T-helper 17 cell (primary cell): ENCODE results near the gene AGTPBP1. TPM values are rescaled to one million over a fixed set of nuclear protein-coding genes. Genes with fewer than 3 reads are reported as not detected.

Experiments used
- ATAC-seq: fragments of 150-1000 bp; cut with Tn5 transposase; 2 replicates; pipeline ENCODE4 v1.10.0; 2021; ENCODE audit warnings: mild to moderate bottlenecking, moderate library complexity
- DNase-seq, 3 donors: peaks; one replicate each; pipeline versions ENCODE4 v3.0.0 to v3.0.0-alpha.2; 2020 to 2021
- H3K9me3 ChIP-seq: one replicate; pipeline ENCODE4 v1.7.0; 2013; ENCODE audit warnings: low read length, mild to moderate bottlenecking; ENCODE audit not compliant: control insufficient read depth, poor library complexity, severe bottlenecking
- H3K27ac Mint-ChIP-seq: one replicate; pipeline ENCODE4 v1.8.0; 2022; ENCODE audit warnings: mild to moderate bottlenecking, moderate library complexity, mixed read lengths
- H3K27me3 Mint-ChIP-seq: one replicate; pipeline ENCODE4 v1.8.0; 2022; ENCODE audit warnings: mixed read lengths
- H3K36me3 Mint-ChIP-seq: one replicate; pipeline ENCODE4 v1.8.0; 2022; ENCODE audit warnings: low read depth, mixed read lengths
- H3K4me1 Mint-ChIP-seq: one replicate; pipeline ENCODE4 v1.8.0; 2022; ENCODE audit warnings: mild to moderate bottlenecking, mixed read lengths
- H3K4me3 Mint-ChIP-seq: one replicate; pipeline ENCODE4 v1.8.0; 2022; ENCODE audit warnings: mild to moderate bottlenecking, moderate library complexity, mixed read lengths
- total RNA-seq, 4 donors: library from RNA in 2 of 4; stranded (reverse) in 2 of 4; gene quantifications; one replicate each; pipeline ENCODE4 v1.2.3 and lab custom pipeline; 2022 to 2026

The AGTPBP1 gene
- total RNA-seq, 2 donors from 2014 or later = 51.8 to 62.4 TPM

DNA sequence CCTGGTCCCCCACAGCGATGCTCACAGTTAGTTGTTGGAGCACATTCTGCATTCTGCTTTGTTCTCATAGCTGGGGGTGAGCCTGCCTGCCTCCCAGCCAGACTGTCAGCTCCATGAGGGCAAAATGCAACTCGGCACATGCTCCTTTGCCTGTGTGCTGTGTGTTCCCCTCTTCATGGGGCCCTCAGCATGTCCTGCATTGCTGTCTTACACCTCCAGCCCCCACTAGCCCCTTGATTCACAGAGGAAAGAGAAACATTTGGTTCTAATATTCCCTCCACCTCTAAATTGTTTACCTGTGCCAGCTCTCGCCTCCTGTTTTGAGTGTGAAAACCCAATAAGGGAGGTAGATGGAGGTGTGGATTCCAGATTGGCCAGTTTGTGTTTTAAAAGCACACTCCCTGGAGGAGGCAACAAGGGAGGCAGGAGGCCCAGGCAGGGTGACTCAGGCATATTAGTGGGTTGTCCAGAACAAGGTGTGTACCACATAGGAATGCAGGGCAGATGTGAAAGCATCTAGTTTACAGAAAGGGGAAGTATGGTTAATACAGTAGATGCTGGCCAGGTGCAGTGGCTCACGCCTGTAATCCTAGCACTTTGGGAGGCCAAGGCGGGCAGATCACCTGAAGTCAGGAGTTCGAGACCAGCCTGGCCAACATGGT is 224.6 kb downstream of the AGTPBP1 start:
- H3K4me1 Mint-ChIP-seq = peaks cover under 1% of the 10 kb centered on the region
- DNase-seq (no peak), ATAC-seq (no peak)
- H3K27ac Mint-ChIP-seq = no peak overlapping the region
- no peaks in the 10 kb centered on the region for H3K9me3 ChIP-seq
- H3K36me3 Mint-ChIP-seq = peaks cover 2% of the 10 kb centered on the region
- H3K27me3 Mint-ChIP-seq = peaks cover 31% of the 10 kb centered on the region
- no peak overlapping the region for H3K4me3 Mint-ChIP-seq

DNA sequence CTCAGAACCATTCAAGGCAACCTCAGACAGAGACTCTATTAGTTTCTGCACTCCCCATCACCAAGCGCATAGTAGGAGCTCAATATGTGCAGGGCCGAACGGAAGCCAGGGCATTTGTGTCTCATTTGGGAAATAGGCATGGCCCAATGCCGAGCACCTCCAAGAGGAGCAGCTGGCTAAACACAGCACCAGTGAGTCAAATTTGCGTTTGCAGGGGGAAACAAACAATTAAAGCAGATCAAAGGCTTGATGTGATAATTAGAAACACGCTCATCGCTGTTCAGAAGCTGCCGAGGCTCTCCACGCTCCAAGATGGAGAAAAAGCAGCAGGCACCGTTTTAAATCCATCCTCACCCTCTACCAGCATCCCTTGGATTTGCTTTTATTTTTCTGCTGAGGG is 225.3 kb downstream of the AGTPBP1 start:
- no peak overlapping the region for H3K27ac Mint-ChIP-seq
- DNase-seq = no peak
- H3K27me3 Mint-ChIP-seq = peaks cover 24% of the 10 kb centered on the region
- no peak overlapping the region for H3K4me3 Mint-ChIP-seq
- no peaks in the 10 kb centered on the region for H3K9me3 ChIP-seq
- H3K36me3 Mint-ChIP-seq = peaks cover 2% of the 10 kb centered on the region
- ATAC-seq = no peak
- H3K4me1 Mint-ChIP-seq = no peaks in the 10 kb centered on the region

DNA sequence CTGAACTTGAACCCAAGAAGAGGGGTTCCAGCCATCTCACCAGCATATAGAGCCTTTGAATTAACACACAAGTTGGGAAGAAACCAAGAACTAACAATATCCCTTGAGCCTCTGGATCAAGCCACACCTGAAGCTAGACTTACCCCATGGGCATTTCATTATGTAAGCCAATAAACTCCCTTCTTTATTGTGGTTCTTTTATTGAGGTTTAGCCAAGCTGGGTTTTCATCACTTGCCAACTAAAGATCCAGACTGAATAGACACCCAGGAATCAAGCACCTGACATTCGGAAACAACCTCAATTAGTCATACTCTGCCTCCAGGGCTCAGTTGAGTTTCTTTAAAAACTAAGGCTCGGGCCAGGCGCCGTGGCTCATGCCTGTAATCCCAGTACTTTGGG is 226.7 kb downstream of the AGTPBP1 start:
- no peak for ATAC-seq
- DNase-seq = no peak
- Mint-ChIP-seq H3K27ac (no peak overlapping the region), H3K4me3 (no peak overlapping the region), H3K36me3 (peaks cover 2% of the 10 kb centered on the region), H3K27me3 (peaks cover 19% of the 10 kb centered on the region), H3K4me1 (no peaks in the 10 kb centered on the region)
- H3K9me3 ChIP-seq = no peaks in the 10 kb centered on the region

DNA sequence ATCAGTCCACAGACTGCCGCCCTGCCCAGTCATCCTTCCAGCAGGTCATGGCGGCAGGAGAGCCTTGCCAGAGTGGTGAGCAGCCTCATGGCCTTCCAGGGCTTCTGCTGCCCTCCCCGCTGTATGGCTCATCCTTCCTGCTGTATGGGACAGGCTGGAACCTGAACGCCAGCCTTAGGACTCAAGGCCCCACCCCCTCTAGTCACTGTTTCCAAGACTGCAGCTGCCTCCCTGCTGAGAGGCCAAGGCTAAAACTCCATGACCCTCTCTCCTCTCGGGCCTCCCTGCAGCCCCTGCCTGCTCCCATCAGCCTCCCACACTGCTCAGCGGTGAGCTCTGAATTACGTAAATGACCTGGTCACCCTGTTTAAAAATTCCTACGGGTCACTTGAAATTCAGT is 227.5 kb downstream of the AGTPBP1 start:
- DNase-seq (no peak), ATAC-seq (no peak)
- Mint-ChIP-seq H3K4me3 (no peak overlapping the region), H3K27ac (no peak overlapping the region), H3K36me3 (peaks cover 2% of the 10 kb centered on the region), H3K27me3 (peaks cover 16% of the 10 kb centered on the region), H3K4me1 (no peaks in the 10 kb centered on the region)
- no peaks in the 10 kb centered on the region for H3K9me3 ChIP-seq

DNA sequence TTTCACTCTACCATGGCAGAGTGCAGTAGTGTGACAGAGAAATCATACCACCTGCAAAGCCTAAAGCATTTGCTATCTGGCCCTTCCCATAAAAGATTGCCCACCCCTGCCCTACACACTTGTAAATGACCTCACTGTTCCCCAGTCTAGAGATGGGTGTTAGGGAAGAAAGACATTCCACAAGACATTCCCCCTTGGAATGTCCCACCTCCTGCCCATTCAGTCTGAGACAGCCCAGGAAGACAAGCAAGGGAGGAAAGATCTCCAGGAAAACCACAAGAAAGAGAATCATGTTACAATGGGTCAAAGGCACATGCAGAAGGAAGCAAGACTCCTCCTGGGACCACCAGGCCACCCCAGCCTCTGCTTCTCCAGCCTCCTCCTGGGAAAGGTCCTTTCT is 230.0 kb downstream of the AGTPBP1 start:
- H3K4me3 Mint-ChIP-seq = no peak overlapping the region
- H3K27me3 Mint-ChIP-seq = peaks cover 34% of the 10 kb centered on the region
- no peak overlapping the region for H3K27ac Mint-ChIP-seq
- no peaks in the 10 kb centered on the region for H3K9me3 ChIP-seq
- peaks cover 2% of the 10 kb centered on the region for H3K36me3 Mint-ChIP-seq
- no peaks in the 10 kb centered on the region for H3K4me1 Mint-ChIP-seq
- no peak for DNase-seq
- no peak for ATAC-seq

DNA sequence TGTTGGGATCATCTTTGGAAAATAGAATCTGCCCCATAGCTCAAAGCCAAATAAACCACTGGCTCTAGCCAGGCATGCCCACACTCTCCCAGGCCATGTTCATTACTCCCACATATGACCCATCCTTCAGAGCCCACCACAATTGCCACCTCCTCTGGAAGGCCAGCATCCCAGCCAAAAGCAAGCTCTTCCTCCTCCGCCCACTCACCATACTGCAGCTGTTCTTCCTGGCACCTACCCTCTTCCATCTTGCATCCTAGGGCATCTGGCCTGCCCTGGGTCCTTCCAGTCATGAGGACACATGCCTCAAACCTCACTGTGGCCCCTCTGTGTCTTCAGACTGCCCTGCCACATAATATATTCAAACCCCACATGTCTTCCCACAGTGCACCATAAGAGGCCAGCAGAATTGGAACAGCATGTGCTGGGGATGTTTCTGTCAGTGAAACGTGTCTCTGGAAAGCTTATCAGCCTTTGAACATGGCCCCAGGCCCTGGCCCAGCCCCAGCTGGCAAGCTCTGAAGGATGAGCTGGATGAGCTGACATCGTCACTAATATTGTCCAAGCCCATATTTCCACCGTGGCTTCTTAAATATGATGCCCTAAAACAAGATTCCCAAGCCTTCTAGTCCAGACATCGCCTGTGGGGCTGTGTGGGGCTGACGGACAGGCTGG is 230.8 kb downstream of the AGTPBP1 start:
- Mint-ChIP-seq H3K4me3 (no peak overlapping the region), H3K27ac (no peak overlapping the region), H3K27me3 (peaks cover 29% of the 10 kb centered on the region), H3K36me3 (peaks cover 2% of the 10 kb centered on the region), H3K4me1 (no peaks in the 10 kb centered on the region)
- DNase-seq (no peak), ATAC-seq (no peak)
- H3K9me3 ChIP-seq = no peaks in the 10 kb centered on the region

DNA sequence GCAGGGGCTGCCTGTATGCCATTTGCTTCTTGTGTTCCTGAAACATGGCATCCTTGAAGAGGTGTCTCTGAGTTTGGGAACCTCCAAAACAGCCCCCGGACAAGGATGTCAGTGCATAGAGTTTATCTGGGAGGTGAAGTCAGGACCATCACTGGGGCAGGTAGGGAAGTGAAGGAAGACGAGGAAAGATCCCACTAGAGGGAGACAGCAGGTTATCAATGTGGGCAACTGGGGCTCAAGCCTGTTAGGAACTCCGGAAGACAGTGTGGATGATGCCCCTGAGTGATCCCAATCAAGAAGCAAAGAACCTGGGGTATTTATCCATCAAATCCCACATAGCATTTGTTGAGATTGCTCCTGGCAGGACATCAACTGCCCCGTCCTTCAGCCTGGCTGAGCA is 233.1 kb downstream of the AGTPBP1 start:
- Mint-ChIP-seq H3K4me3 (no peak overlapping the region), H3K36me3 (no peaks in the 10 kb centered on the region), H3K27me3 (peaks cover 36% of the 10 kb centered on the region), H3K4me1 (no peaks in the 10 kb centered on the region), H3K27ac (no peak overlapping the region)
- DNase-seq (no peak), ATAC-seq (no peak)
- H3K9me3 ChIP-seq = no peaks in the 10 kb centered on the region

DNA sequence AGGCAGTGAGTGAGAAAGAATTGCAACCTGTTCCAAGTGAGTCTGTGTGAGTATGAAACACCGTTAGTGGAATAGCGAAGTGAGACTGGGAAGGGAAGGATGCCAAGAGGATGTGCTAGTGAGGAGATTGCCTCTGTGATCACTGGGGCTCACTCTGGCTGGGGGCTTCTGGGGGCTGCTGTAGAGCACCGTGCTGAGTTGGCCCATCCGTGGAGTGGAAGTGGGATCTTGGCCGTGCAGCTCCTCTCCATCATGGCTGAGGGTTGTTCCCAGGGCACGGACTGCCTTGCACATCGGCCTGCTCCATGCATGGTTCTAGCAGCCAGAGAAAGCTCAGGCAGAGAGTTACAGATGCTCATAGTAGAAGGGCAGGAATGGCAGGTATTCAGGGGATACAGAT is 236.1 kb downstream of the AGTPBP1 start:
- H3K27ac Mint-ChIP-seq = no peak overlapping the region
- no peaks in the 10 kb centered on the region for H3K4me1 Mint-ChIP-seq
- DNase-seq (no peak), ATAC-seq (no peak)
- no peaks in the 10 kb centered on the region for H3K36me3 Mint-ChIP-seq
- no peak overlapping the region for H3K4me3 Mint-ChIP-seq
- H3K27me3 Mint-ChIP-seq = peaks cover 40% of the 10 kb centered on the region
- no peaks in the 10 kb centered on the region for H3K9me3 ChIP-seq

DNA sequence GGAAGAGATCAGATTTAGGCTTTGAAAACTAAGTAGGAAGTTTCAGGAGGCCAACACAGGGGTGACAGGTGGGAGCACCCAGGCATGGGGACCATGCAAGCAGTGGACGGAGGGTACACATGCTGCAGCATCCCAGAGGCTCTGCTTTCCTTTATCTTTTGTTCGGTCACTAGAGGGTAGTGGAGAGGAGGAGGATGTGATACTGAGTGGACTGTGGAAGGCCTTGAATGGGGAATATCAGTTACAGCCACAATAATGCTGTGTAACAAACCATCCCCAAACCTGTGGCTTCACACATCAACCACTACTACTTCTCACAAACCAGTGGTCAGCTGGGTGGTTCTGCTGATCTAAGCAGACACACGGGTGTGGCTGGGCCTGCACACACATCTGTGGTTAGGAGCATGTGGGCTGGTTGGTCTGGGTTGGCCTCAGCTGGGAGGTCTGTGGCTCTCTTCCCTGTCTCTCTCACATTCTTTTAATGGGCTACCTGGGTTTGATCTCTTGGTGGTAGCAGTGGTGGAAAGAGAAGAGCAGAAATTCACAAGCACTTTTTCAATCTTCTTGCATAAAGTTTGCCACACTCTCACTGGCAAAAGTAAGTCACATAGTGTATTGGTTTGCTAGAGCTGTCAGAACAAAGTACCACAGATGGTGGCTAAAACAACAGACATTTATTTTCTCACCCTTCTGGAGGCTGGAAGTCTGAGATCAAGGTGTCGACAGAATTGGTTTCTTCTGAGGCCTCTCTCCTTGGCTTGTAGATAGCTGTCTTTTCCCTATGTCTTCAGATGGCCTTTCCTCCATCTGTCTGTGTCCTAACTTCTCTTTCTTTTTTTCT is 238.7 kb downstream of the AGTPBP1 start:
- Mint-ChIP-seq H3K4me1 (no peaks in the 10 kb centered on the region), H3K4me3 (no peak overlapping the region), H3K27me3 (peaks cover 24% of the 10 kb centered on the region), H3K36me3 (no peaks in the 10 kb centered on the region), H3K27ac (no peak overlapping the region)
- no peaks in the 10 kb centered on the region for H3K9me3 ChIP-seq
- ATAC-seq (no peak), DNase-seq (no peak)

DNA sequence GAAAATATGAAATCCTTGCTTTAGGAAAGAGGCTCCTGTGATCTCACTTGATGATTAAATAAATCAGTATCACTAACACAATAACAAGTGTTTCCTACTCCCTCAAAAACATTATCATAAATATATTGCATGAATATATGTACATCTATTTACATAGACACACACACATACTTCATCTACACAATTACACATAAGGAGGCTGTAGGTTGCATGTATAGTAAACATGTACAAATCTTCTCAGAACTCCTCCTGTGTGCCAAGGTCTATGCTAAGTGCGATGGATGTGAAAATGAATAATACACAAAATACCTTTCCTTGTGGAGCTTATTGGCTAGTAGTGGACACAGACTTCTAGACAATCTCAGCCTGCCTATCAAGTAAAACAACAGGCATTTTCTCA is 239.9 kb downstream of the AGTPBP1 start:
- ATAC-seq = no peak

DNA sequence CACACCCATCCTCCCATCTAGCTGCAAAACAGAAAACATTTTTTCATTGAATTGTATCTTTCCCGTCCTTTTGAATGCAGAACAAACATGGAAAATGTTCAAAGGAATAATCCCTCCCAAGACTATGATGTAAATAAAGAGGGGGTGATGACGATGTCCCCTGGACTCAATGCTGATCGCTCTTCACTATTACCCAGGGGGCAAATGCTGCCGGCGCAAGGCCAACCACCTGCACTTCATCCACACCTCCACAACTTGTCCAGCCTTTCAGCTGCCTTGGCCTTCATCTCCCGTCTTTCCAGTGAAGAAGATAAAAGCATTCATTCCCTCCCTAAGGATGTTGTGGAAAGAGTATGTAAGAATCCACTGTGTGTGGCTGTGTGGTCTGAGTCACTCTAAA is 240.3 kb downstream of the AGTPBP1 start:
- no peaks in the 10 kb centered on the region for H3K4me1 Mint-ChIP-seq
- H3K27me3 Mint-ChIP-seq = peaks cover 12% of the 10 kb centered on the region
- DNase-seq = no peak
- no peak overlapping the region for H3K27ac Mint-ChIP-seq
- ATAC-seq = no peak
- no peaks in the 10 kb centered on the region for H3K36me3 Mint-ChIP-seq
- no peak overlapping the region for H3K4me3 Mint-ChIP-seq
- no peaks in the 10 kb centered on the region for H3K9me3 ChIP-seq

More for the DNA sequence above, 239.9 kb downstream of the AGTPBP1 start:
- H3K9me3 ChIP-seq = no peaks in the 10 kb centered on the region
- Mint-ChIP-seq H3K27ac (no peak overlapping the region), H3K27me3 (peaks cover 12% of the 10 kb centered on the region), H3K4me3 (no peak overlapping the region), H3K36me3 (no peaks in the 10 kb centered on the region), H3K4me1 (no peaks in the 10 kb centered on the region)
- DNase-seq = no peak
